GM18858 (cell line): ENCODE results near the gene NRXN2.

Experiments used
- ATAC-seq: cut with Tn5 transposase; IDR thresholded peaks from one replicate; pipeline ENCODE4 v1.9.1; 2021; ENCODE audit not compliant: unreplicated experiment

The NRXN2 gene

DNA sequence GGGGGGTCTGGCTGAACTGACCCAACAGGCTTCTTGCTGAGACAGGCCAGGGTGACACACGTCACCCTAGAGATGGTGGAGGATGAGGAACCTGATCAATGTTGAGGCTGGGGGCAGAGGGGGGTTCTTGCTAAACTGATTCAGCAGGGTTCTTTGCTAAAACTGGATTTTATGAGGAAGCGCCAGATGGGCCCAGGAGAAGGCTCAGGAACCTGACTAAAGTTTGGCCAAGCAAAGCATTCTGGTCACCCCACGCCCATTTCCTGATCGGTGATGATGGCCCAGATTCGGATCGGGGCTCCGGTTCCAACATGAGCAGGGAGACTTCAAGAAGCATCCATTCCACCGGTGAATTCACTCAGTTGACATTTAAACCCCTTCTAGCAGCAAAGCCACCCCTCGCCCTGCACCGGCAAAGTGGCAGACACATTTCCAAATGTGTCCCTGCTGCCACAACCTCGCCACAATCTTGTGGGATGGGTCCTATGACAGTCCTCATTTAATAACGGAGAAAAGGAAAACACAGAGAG lies 166.2 kb downstream of the NRXN2 start:
- ATAC-seq, result no peak
